HG03175 (cell line): Measurements from ENCODE around the gene KCTD7.
"Not testable (repeated sequence)": the region's sequence is repeated elsewhere in the genome, so short reads cannot be mapped to it uniquely, and the experiment has no call there.

Source experiments
- ATAC-seq: cut with Tn5 transposase; IDR thresholded peaks from one replicate; pipeline ENCODE4 v1.9.1; 2021; ENCODE audit warnings: mild to moderate bottlenecking, moderate library complexity; ENCODE audit not compliant: unreplicated experiment

The KCTD7 gene

GRCh38 chr7:66653719-66654274 is 25.1 kb downstream of the KCTD7 start:
- ATAC-seq, result not testable (repeated sequence)

DNA sequence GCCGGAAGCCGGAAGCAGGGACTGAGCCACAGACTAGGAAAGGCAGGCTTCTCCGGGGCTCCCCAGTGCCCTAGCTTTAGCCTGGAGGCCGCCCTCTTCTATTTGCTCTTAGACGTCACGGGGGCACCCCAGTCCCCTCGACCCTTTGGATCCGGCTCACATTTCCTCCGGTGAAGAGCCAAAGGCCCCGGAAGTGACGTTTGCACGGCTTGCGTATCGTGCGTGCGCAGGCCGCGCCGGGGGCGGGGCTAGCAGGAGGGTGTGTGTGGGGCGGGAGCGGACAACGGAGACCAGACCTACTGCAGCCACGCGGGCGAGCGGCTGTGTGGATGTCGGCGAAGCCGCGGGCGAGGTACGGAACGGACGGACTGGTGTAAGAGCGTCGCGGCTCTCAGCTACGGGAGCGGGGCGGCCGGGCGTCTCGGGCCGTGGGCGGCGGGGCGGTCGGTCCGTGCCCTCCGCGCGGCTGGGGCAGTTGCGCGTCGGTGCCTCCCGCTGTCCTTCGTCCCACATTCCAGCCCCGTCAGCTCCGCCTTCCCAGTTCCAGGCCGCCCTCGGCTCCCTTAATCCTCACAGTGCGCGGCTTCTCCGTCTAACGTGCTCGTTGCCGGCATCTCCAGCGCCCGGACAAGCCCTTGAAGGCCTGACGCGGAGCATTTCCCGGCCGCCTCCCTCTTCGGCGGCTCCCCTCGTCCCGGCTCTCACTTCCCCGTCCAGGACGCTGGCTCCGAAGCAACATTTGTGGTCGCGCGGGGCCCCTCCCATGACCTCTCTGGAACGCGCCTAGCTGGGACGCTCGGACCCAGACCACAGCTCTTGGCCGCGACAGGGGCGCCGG is 25.8 kb downstream of the KCTD7 start:
- ATAC-seq, result peak; percentile 93

DNA sequence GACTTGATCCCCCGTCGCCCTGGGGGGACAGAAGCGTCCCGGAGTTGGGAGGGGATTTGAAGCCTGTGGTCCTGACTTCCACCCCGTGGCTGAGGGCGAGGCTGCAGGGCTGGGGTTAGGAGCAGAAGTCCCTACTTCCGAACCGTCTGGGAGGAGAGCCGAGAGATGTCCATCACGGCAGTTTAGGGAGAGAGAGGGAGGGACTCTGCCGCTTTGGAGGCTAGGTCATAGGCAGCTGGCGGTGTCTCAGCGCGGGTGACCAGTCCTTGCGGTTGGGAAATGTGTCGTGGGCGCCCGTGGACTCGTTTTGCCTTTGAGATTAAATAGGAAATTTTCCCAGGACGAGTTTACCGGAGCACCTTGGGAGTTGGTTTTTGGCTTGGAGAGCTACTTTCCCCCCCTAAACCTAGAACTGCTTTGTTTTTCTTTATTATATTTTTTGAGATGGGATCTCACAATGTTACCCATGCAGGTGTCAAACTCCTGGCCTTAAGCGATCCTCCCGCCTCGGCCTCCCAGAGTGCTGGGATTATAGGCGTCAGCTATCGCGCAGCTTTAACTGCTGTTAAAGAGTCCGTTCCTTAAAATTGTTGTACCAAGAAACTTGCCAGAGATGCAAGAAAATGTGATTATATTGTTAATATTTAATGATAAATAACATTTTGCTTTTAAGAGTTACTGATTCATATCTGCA is 26.6 kb downstream of the KCTD7 start:
- ATAC-seq, result not testable (repeated sequence)

- ATAC-seq, result not testable (repeated sequence)
These were observed 27.3 kb downstream of the KCTD7 start for GRCh38 chr7:66655826-66656485.

- ATAC-seq, result no peak
These were observed 29.1 kb downstream of the KCTD7 start for GRCh38 chr7:66657798-66658197.

- no peak for ATAC-seq
These were observed 34.1 kb downstream of the KCTD7 start for GRCh38 chr7:66662646-66663264.

DNA sequence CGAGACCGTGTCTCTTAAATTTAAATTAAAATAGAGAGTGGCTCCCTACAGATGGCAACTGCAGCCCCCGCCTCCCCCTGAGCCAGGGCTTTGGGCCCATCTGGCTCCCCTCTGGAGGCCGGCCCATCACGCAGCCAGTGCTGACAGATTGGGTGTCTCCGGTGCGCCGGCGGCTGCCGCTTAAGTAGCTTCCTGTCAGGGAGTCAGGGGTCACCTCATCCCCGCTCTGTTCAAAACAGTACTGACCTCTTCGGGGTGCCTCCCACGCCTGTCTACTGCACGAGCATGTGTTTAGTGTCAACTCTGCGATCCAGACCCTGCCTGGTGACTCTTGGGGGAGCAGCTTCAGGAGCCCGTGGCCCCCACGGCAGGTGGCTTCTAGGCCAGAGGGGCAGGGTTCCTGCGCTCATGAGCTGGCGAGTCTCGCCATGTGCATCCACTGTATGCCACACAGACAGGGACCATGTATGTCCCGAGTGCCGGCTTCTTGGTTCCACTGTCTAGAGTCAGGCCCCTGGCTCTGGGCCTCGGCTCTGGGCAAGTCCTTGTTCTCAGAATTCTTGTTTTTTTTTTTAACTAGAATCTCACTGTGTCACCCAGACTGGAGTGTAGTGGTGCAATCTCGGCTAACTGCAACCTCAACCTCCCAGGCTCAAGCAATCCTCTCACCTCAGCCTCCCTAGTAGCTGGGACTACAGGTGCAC is 36.1 kb downstream of the KCTD7 start:
- no peak for ATAC-seq

GRCh38 chr7:66666313-66666952 is 37.8 kb downstream of the KCTD7 start:
- no peak for ATAC-seq

DNA sequence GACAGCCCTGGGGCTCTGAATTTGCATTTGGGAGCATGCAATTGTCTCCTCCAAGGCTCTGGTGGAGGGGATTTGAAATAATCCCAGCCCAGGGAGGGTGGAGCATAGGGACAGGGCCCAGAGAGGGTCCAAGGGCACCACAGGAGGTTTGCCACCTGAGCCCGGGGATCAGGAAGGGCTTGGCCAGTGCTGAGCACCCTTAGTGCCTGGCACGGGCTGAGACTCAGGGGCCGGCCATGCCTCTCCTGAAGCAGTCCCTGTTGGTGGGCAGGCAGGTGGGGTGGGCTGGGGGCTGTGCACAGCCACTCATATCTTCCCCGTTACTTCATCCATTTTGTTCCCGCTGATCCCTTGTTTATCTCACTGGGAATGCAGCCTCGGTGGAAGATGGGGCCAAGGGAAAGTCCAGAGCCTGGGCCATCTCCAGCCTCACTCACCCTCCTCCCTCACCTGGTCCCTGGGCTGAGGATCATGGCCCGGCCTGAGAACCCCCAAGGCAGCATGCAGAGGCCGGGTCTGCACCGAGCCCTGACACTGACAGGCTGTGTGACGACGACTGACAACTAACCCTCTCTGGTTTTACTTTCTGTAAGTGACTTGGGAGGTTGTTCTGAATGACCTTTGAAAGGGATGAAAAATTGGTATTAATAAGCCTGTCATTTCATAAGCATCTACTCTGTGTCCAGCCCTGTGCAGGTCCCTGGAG is 38.5 kb downstream of the KCTD7 start:
- ATAC-seq, result no peak

GRCh38 chr7:66668112-66668511 is 39.4 kb downstream of the KCTD7 start:
- no peak for ATAC-seq

DNA sequence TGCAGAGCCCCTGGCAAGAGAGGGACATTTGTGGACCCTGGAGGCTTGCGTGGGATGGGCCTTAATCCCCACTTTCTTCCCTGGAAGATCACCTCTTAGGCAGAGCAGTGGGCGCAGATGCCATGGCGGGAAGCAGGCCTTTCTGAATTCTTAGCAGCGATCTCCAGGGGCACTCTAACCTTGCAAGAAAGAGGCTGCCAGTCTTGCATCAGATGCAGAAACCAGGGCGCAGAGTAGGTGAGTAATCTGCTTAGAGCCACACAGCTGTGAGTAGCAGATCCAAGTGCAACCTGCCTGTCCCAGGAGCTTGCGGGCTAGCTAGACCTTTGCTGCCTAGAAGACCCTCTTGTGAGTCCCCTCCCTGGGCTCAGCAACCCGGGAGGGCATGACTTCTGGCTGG is 40.0 kb downstream of the KCTD7 start:
- ATAC-seq, result no peak

DNA sequence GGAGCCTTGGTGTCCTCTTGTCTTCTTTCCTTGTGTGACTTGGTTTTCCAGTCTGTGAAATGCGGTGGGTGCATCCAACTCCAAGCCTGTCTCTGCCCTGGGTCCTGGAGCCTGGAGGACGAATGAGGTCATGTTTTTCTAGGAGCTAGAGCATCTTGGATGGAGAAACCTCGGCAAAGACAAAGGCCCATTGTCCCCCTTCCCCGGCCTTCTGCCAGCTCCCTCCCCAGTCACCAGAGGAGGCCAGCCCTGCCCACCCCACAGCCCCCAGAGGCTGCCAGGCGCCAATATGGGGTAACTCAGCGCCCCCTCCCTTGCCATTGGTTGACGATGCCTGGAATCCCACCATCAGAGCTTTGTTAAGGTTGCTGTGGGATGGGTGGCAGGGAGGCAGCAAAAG is 40.4 kb downstream of the KCTD7 start:
- ATAC-seq, result no peak

DNA sequence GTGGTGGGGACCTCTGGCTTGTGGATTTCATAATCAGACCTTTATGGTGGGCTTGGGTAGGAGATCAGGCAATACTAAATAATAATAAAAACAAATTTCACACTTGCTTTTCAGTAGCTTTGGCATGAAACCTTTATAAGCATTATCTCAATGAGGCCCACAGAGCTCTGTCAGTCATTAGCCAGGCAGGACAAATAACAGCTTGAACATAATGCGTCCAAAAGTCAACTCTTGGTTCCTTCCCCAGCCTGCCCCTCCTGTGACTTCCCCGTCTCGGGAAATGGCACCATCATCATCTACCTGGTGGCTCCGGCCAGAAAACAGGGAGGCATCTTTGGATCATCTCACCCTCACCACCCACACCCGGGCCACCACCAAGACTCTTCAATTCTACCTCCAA is 40.8 kb downstream of the KCTD7 start:
- no peak for ATAC-seq

- ATAC-seq, result no peak
These were observed 42.4 kb downstream of the KCTD7 start for GRCh38 chr7:66671034-66671433.

GRCh38 chr7:66671486-66671885 is 42.8 kb downstream of the KCTD7 start:
- ATAC-seq, result not testable (repeated sequence)

GRCh38 chr7:66672432-66673123 is 43.9 kb downstream of the KCTD7 start:
- ATAC-seq, result not testable (repeated sequence)

DNA sequence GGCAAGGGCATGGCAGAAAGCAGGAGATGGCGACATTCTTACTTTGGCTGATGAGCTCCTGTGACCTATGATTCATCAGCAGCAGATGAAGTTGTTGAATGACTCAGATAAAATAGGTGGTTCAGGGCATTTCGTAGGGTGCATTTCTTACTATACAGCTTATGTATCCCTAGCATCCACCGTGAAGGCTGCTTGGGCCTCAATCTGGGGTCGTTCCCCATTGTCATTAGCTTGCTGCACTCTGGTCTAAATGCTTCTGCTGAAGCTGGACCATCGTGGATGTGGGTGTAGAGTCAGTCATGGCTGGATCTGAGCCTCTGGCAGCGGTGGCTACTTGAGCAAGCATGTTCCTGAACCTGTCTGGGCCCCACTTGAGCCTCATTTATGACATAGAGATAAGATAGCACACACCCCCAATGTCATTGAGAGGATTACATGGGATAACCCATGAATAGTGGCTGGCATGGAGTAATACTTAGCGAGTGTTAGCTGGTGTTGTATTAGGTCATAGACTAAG is 44.5 kb downstream of the KCTD7 start:
- ATAC-seq, result not testable (repeated sequence)

GRCh38 chr7:66679633-66680244 is 51.1 kb downstream of the KCTD7 start:
- no peak for ATAC-seq
